SK-N-MC (cell line): ENCODE measurements around the gene MED13L.

Experiments used
- DNase-seq: peaks from one replicate; pipeline ENCODE4 v3.0.0-alpha.2; 2011; ENCODE audit warnings: low read depth, low spot score
- H3K27ac ChIP-seq: fragments of 200-600 bp; sonication (generic); 2 replicates; pipeline ENCODE4 v1.5.1; 2016; ENCODE audit warnings: mixed run types
- H3K36me3 ChIP-seq: fragments of 200-600 bp; sonication (generic); 2 replicates; pipeline ENCODE4 v1.6.1; 2017; ENCODE audit warnings: antibody characterized with exemption, low read length, mixed read lengths; ENCODE audit not compliant: insufficient read depth
- H3K4me3 ChIP-seq: fragments of 200-600 bp; sonication (generic); 2 replicates; pipeline ENCODE4 v1.5.1; 2016
- H3K9ac ChIP-seq: fragments of 200-600 bp; sonication (generic); 2 replicates; pipeline ENCODE4 v1.8.0; 2017; ENCODE audit warnings: mixed run types, mixed read lengths; ENCODE audit not compliant: insufficient read length
- H3K9me3 ChIP-seq: fragments of 200-600 bp; sonication (generic); 2 replicates; pipeline ENCODE4 v1.6.1; 2017; ENCODE audit warnings: low read depth, mild to moderate bottlenecking, antibody characterized with exemption, low read length, moderate library complexity, mixed read lengths
- EZH2 ChIP-seq: fragments of 200-600 bp; sonication (generic); IDR thresholded peaks from one replicate; pipeline ENCODE4 v1.6.1; 2017; ENCODE audit warnings: antibody characterized with exemption
- FOXP2 ChIP-seq: optimal IDR thresholded peaks from 2 replicates; pipeline ENCODE3; 2011; ENCODE audit warnings: mild to moderate bottlenecking, moderate library complexity; ENCODE audit not compliant: insufficient read depth; ENCODE audit errors: extremely low read length, control extremely low read depth
- POLR2AphosphoS5 ChIP-seq: IDR thresholded peaks from 2 replicates; pipeline ENCODE4 v1.6.1; 2012; ENCODE audit warnings: mild to moderate bottlenecking, low read depth, low read length, borderline replicate concordance

MED13L gene

DNA sequence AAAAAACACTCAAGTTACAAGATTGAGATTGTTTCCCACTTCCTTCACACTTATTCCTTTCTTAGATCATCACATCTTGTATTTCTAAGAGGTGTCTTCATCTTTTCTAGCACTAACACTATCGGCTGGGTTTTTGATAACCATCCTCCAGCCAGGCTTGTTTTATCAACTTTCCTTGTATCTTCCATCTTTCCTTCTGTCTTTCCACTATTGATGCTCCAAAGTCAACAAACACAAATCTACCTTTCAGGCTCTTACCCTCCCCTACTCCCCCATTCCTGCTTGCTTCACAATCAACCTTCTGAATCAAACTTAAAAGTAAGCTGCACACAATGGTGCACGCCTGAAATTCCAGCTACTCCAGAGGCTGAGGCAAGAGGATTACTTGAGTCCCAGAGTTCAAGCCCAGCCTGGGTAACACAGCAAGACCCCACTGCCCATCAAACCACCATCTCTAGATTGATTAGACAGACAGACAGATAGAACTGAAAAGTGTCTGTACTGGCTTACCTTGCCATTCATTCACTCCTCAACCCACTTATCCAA, 12.9 kb downstream of the MED13L start:
- H3K9me3 ChIP-seq, result no peaks in the 10 kb centered on the region
- no peak for TF ChIP-seq FOXP2
- no peak for TF ChIP-seq POLR2AphosphoS5
- no peak for TF ChIP-seq EZH2

DNA sequence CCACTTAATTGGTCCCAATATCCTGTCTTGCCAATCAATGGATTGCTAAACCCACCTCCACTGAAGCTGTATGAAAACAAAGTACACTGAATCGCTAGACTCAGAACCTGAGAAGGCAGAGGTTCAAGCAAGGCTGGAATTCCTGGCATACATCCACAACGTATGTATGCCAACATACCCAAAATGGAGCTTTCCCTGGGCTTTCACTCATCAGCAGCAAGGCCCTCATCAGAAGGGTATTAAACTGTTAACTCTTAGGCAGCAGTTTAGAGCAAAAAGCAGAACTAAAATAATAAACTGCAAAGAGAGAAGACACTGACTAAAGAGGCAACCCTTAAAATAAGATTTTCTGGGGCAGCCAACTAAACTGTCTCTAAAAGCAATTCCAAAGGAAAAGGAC, 13.6 kb downstream of the MED13L start:
- Histone ChIP-seq H3K27ac (peak overlapping the region; percentile 77), H3K36me3 (no peaks in the 10 kb centered on the region), H3K9me3 (no peaks in the 10 kb centered on the region), H3K4me3 (peak overlapping the region; percentile 29), H3K9ac (no peak overlapping the region)
- TF ChIP-seq EZH2 (no peak), FOXP2 (no peak), POLR2AphosphoS5 (no peak)
- DNase-seq, result no peak

More for the DNA sequence above, 12.9 kb downstream of the MED13L start:
- H3K4me3 ChIP-seq, result no peak overlapping the region
- H3K36me3 ChIP-seq, result no peaks in the 10 kb centered on the region
- H3K27ac ChIP-seq, result no peak overlapping the region; the same call in 1 of the 2 replicates
- H3K9ac ChIP-seq, result no peak overlapping the region
- no peak for DNase-seq

DNA sequence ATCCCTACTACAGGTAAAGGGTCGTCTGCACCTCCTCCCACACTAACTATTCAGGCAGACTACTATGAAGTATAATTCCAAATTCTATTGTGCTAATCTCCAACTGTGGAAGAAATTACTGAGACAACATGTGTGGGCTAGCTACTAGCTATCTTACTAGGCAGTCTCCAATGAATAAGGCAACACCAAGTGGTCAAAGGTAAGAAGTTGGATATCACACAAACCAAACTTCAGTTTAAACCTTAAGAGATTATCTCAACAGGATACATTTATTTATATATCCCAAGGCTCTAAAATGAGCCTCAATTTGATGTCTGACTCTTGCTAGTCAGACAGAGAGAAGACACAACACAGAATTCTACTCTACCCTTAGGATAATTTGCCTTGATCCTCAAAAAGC, 14.1 kb downstream of the MED13L start:
- DNase-seq, result no peak
- no peak overlapping the region for H3K9ac ChIP-seq
- H3K9me3 ChIP-seq, result no peaks in the 10 kb centered on the region
- TF ChIP-seq EZH2 (no peak), POLR2AphosphoS5 (no peak)
- no peak overlapping the region; the same call in 1 of the 2 replicates for H3K4me3 ChIP-seq
- peak overlapping the region; percentile 77 for H3K27ac ChIP-seq
- H3K36me3 ChIP-seq, result no peaks in the 10 kb centered on the region

DNA sequence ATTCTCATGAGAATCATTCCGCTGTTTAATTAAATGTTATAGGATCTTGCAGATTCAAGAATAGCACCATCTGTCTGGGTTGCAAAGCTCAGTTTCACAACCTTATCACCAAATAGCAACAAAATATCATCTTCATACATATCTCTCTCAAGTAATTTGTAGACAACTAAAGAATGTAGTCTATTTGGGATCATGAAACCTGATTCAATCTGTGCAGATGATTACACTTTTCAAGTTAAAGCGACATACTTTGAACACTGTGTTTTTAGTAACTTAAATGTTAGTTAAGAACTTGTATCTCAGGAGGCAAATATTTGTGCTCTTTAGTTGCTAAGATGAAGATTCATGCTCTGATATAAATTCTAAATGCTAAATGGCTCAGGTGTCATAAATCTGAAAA, 14.8 kb downstream of the MED13L start:
- Histone ChIP-seq H3K27ac (peak overlapping the region; percentile 73), H3K36me3 (no peaks in the 10 kb centered on the region), H3K4me3 (no peak overlapping the region), H3K9me3 (no peaks in the 10 kb centered on the region), H3K9ac (no peak overlapping the region)
- DNase-seq, result no peak
- no peak for TF ChIP-seq EZH2
- TF ChIP-seq POLR2AphosphoS5, result no peak
- no peak for TF ChIP-seq FOXP2

DNA sequence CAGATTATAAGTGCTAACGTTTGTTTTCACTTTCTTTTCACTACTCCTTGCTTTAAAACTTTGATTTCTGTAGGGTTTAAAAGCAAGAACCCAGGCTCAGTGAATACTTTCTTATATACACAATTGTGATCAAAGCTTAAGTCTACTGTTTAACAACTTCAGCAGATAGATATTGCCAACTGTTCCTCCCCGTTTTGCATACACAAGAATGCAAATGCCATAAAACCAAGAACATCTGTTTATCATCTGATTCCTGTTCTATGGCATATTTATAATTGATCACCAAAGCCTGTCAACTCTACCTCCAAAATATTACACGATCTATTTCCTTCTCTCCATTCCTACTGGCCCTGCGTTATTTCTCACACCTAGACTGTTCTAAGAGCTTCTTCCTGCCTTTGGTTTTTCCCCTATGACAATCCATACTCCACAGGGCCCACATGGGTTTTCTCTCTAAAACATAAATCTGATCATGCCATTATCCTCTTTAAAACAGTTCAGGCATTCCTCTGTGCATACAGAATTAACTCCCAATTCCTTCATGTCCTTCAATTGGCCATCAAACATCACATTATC, 15.9 kb downstream of the MED13L start:
- DNase-seq, result no peak
- TF ChIP-seq FOXP2 (no peak), POLR2AphosphoS5 (no peak), EZH2 (no peak)
- H3K4me3 ChIP-seq, result peak overlapping the region; percentile 62
- no peak overlapping the region for H3K9ac ChIP-seq
- H3K27ac ChIP-seq, result peak overlapping the region; percentile 85
- no peaks in the 10 kb centered on the region for H3K36me3 ChIP-seq
- H3K9me3 ChIP-seq, result no peaks in the 10 kb centered on the region

DNA sequence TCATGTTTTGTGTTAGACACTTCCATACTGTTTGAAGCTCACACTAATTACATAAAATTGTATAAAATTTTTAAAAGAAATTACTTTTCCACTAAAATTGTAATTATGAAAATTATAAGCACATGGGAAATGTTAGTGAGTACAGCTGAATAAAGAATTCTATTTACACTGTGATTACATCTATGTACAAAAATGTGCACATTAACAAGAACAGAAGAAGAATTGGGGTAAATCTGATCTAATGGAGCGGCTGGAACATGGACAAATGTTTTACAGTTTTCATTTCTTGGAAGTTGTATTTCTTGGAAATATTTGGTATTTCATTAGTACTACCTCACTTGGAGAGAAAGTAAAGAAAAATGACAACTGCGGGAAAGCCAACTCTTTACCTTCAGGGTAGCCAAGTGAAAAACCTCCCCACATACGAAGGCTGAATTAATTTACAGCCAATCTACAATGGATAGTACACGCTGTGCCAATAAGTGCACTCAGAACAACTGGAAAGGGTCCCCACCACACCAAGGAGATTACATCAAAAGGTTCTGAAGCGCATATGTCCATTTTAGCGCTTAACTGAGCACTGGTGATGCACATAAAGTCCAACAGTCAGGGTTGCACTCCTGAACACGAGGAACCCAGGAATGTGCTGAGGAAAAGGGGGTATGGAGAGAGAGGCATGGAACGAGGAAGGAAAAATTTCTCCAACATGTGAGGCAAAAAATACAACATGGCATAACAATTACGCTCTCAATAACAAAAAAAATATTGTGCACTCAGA, 17.5 kb downstream of the MED13L start:
- H3K9ac ChIP-seq, result no peak overlapping the region
- H3K27ac ChIP-seq, result peak overlapping the region; percentile 85
- H3K36me3 ChIP-seq, result no peaks in the 10 kb centered on the region
- DNase-seq, result no peak
- no peak overlapping the region for H3K4me3 ChIP-seq
- H3K9me3 ChIP-seq, result no peaks in the 10 kb centered on the region
- TF ChIP-seq POLR2AphosphoS5, result no peak
- TF ChIP-seq EZH2, result no peak
- no peak for TF ChIP-seq FOXP2

DNA sequence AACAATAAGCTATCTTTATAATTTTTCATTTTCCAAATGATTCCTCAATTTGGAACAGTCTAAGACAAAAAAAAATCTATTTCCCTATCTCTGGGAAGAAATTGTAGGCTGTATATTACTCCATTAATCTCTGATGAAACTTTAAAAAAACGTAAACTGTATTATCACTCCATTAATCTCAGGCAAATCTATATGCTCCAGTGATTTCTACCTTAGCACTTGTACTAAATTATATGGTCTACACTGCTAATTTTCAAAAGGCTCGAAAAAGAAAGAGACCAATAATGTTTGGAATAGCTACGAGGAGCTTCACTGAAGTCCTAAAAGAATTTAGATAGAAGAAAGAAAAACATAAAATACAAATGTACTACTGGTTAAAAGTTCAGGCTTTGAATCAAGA, 19.7 kb downstream of the MED13L start:
- Histone ChIP-seq H3K36me3 (0 out of 2 replicates have a peak, but pooled peaks cover 3% of the 10 kb centered on the region), H3K27ac (peak overlapping the region; percentile 82), H3K9me3 (no peaks in the 10 kb centered on the region), H3K4me3 (peak overlapping the region; percentile 57), H3K9ac (peak overlapping the region; percentile 49)
- TF ChIP-seq POLR2AphosphoS5, result no peak
- no peak for TF ChIP-seq EZH2
- DNase-seq, result no peak

DNA sequence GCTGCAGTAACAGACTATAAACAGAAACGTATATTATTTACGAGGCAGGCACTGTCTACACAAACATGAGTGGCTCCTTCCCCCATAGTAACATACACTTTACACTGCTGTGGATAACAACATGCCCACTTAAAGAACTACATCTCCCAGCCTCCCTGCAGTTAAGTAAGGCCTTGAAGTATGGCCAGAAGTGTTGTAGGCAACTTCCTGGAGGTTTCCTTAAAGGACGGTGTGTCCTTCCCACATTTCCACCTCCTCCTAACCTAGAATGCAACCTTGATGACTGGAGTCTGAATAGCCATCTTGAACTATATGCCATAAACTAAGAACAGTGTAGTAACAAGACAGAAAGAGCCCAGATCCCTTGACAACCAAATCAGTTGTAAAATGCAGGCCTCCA, 20.3 kb downstream of the MED13L start:
- Histone ChIP-seq H3K9me3 (no peaks in the 10 kb centered on the region), H3K4me3 (peak overlapping the region; percentile 57), H3K36me3 (peaks cover 7% of the 10 kb centered on the region; the same call in 1 of the 2 replicates), H3K27ac (peak overlapping the region; percentile 82), H3K9ac (peak overlapping the region; percentile 49)
- no peak for DNase-seq
- TF ChIP-seq FOXP2 (peak; percentile 39), EZH2 (no peak), POLR2AphosphoS5 (no peak)

DNA sequence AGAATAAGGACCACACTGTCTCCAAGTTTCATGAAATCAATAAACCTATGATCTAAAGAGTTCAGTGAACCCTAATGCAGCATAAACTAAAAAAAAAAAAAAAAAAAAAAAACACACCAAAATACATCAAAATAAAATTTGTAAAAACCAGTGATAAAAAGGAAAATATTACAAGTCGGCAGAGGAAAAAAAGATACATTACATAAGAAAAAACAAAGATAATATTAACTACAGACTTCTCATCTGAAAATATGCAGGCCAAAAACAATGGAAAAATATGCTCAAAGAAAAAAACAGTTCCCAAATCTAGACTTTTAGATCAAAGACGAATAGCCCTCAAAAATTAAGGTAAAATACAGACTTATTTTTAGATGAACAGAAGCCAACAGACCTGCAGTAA, 27.6 kb downstream of the MED13L start:
- no peak overlapping the region for H3K4me3 ChIP-seq

More for the DNA sequence above, 27.6 kb downstream of the MED13L start:
- Histone ChIP-seq H3K36me3 (peaks cover 7% of the 10 kb centered on the region; the same call in 1 of the 2 replicates), H3K9ac (no peak overlapping the region), H3K9me3 (peaks cover 5% of the 10 kb centered on the region; the same call in 1 of the 2 replicates), H3K27ac (no peak overlapping the region)
- TF ChIP-seq POLR2AphosphoS5, result no peak
- TF ChIP-seq FOXP2, result no peak
- no peak for TF ChIP-seq EZH2
- no peak for DNase-seq
